ENCODE data around the gene PPM1H. TPM values are rescaled to one million over a fixed set of nuclear protein-coding genes. Genes with fewer than 3 reads are reported as not detected.

The PPM1H gene
- total and polyA plus RNA-seq, 10 of the 15 experiments (the other 5 are each of a cell fraction or from before 2014, with no cell fraction given) = 0.11 to 0.83 (median 0.49) TPM

DNA sequence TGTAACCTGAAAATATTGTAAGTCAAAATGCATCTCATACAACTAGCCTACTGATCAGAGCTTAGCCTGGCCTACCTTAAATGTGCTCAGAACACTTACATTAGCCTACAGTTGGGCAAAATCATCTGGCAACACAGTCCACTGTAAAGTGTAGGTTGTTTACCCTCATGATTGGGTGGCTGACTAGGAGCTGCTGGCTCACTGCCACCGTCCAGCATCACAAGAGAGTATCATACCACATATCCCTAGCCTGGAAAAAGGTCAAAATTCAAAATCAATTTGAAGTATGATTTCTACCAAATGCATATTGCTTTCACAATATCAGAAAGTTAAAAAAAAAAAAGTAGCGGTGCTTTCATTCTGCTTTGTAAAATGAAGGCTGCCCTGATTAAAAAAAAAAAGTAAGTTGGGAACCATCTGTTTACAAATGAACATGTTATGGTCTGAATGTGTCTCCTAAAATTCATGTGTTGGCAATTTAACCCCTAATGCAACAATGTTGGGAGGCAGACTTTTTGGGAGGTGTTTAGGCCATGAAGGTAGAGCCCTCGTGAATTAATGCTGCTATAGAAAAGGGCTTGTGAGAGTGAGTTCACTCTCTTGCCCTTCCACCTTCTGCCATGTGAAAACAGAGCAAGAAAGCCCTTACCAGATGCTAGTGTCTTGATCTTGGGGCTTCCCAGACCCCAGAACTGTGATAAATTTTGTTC is 211.8 kb downstream of the PPM1H start:
- Histone ChIP-seq H3K36me3 (ENCODE audit: control insufficient read depth in 2 of 2, insufficient read depth in 2 of 2, low read length in 1 of 2) (no peaks in the 10 kb centered on the region), H3K4me1 (ENCODE audit: control insufficient read depth, insufficient read depth, low read length) (no peaks in the 10 kb centered on the region), H3K4me2 (ENCODE audit: control insufficient read depth, insufficient read depth) (no peak overlapping the region), H3K9ac (ENCODE audit: control insufficient read depth, insufficient read depth, low read length) (no peak overlapping the region), H3K4me3 (no peak overlapping the region), H2AFZ (ENCODE audit: control insufficient read depth, low read depth, low read length) (no peak overlapping the region), H3K9me3 (replicated peaks; ENCODE audit: control insufficient read depth, insufficient read depth, low read length) (no peaks in the 10 kb centered on the region), H4K20me1 (ENCODE audit: control insufficient read depth, insufficient read depth) (no peaks in the 10 kb centered on the region), H3K27me3 (replicated peaks in 1 of 2; ENCODE audit: control insufficient read depth in 2 of 2, insufficient read depth in 2 of 2, low read length in 1 of 2) (no peaks in the 10 kb centered on the region), H3K79me2 (ENCODE audit: control insufficient read depth, insufficient read depth, low read length) (no peaks in the 10 kb centered on the region), H3K27ac (ENCODE audit: control insufficient read depth, insufficient read depth) (no peak overlapping the region)
- intact Hi-C loops (cut with micrococcal nuclease; ENCODE audit: unreplicated experiment) = no loop called here
- in situ Hi-C loops (cut with MboI) = no loop called here
- 57% methylated on average over 3 of the region's 3 CpGs for WGBS (ENCODE audit: insufficient coverage, insufficient replicate concordance, low lambda C conversion rate, missing lambda C conversion rate)
- no peak for FAIRE-seq
- no TSS peak for BruUV-seq (replicated peaks)
- ChIA-PET RAD21 (ENCODE audit: unreplicated experiment) (no interaction called here), CTCF (no interaction called here), SMC1A (ENCODE audit: uncharacterized antibody, unreplicated experiment) (interaction anchor here (0.6 kb wide), 2 partner anchors 34 to 363 kb away, joined by 3 read pairs; no protein-coding TSS in a partner anchor), POLR2A (no interaction called here)
- DNase-seq (ENCODE audit: low read depth, low spot score) = no peak
- no peak for ATAC-seq
- TF ChIP-seq ASH2L (IDR thresholded peaks at IDR 0.05; ENCODE audit: borderline replicate concordance, low read depth) (no peak), TARDBP (IDR thresholded peaks at IDR 0.05; ENCODE audit: borderline replicate concordance) (no peak), SMC3 (IDR thresholded peaks at IDR 0.05; ENCODE audit: borderline replicate concordance, low read length) (no peak), NFXL1 (IDR thresholded peaks at IDR 0.05; ENCODE audit: borderline replicate concordance) (no peak), USF1 (IDR thresholded peaks at IDR 0.05; ENCODE audit: borderline replicate concordance, extremely low read length, insufficient read depth, low read depth, low read length) (no peak), SMAD5 (IDR thresholded peaks at IDR 0.05; ENCODE audit: low read depth) (no peak), YBX1 (IDR thresholded peaks at IDR 0.05) (no peak), HDAC2 (IDR thresholded peaks at IDR 0.05) (no peak), WRNIP1 (IDR thresholded peaks at IDR 0.05; ENCODE audit: borderline replicate concordance, low read depth, low read length) (no peak), E2F4 (IDR thresholded peaks at IDR 0.05; ENCODE audit: low read depth, low read length) (no peak), STAT3 (IDR thresholded peaks at IDR 0.05; ENCODE audit: low read depth, low read length) (no peak), RELB (IDR thresholded peaks at IDR 0.05; ENCODE audit: low read depth) (no peak)
- TF ChIP-seq, protein P1, sequence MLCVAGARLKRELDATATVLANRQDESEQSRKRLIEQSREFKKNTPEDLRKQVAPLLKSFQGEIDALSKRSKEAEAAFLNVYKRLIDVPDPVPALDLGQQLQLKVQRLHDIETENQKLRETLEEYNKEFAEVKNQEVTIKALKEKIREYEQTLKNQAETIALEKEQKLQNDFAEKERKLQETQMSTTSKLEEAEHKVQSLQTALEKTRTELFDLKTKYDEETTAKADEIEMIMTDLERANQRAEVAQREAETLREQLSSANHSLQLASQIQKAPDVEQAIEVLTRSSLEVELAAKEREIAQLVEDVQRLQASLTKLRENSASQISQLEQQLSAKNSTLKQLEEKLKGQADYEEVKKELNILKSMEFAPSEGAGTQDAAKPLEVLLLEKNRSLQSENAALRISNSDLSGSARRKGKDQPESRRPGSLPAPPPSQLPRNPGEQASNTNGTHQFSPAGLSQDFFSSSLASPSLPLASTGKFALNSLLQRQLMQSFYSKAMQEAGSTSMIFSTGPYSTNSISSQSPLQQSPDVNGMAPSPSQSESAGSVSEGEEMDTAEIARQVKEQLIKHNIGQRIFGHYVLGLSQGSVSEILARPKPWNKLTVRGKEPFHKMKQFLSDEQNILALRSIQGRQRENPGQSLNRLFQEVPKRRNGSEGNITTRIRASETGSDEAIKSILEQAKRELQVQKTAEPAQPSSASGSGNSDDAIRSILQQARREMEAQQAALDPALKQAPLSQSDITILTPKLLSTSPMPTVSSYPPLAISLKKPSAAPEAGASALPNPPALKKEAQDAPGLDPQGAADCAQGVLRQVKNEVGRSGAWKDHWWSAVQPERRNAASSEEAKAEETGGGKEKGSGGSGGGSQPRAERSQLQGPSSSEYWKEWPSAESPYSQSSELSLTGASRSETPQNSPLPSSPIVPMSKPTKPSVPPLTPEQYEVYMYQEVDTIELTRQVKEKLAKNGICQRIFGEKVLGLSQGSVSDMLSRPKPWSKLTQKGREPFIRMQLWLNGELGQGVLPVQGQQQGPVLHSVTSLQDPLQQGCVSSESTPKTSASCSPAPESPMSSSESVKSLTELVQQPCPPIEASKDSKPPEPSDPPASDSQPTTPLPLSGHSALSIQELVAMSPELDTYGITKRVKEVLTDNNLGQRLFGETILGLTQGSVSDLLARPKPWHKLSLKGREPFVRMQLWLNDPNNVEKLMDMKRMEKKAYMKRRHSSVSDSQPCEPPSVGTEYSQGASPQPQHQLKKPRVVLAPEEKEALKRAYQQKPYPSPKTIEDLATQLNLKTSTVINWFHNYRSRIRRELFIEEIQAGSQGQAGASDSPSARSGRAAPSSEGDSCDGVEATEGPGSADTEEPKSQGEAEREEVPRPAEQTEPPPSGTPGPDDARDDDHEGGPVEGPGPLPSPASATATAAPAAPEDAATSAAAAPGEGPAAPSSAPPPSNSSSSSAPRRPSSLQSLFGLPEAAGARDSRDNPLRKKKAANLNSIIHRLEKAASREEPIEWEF (IDR thresholded peaks at IDR 0.05; ENCODE audit: insufficient replicate concordance, low read depth, low read length) = no peak

Measured in GM12878 (cell line).